ENCODE data around the gene LRRC3C. TPM values are rescaled to one million over a fixed set of nuclear protein-coding genes. Genes with fewer than 3 reads are reported as not detected.
A peak's percentile ranks its signal among the peaks of the same experiment; 100 is the strongest.
"Not testable (repeated sequence)": the region's sequence is repeated elsewhere in the genome, so short reads cannot be mapped to it uniquely, and the experiment has no call there.

Gene LRRC3C
- not detected for polyA plus RNA-seq (2012; ENCODE audit: low read depth, missing spikeins)

DNA sequence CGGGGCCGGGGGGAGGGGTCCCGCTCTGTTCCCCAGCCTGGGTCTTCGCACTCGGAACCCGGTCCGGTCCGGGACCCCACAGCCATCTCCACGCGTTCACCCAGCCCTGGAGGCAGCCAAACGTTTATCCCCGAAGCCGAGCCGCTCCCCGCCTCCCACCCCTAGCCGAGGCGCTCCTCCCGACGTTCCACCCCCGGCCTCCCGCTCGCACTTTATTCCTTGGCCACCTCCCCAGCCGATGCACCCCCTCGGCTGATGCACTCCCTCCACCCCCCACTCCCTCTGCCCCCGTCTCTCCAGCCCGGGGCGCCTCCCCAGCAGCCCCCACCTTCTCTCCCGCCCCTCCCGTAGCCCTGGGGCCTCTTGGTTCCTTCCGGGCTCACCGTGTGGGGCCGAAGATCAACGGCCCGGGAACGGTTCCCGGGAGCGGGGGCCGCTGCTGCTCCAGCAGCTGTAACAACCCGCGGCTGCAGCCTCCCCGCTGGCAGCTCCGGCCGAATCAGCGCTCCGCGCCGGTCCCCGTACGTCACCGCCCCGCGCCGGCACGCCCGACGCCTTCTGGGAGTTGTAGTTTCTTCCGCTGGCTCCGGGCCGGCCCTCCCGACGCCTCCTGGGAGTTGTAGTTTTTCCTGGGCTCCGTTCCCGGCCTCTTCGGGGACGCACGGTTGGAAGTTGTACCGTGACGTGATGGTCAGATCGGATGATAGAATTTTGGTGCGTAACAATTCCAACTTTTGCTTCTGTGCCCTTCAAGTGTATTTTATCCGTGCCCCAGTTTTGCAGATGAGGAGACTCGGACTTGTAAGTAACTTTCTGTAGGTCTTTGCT is at the start of gene LRRC3C, which contains the start of gene ORMDL3:
LRRC3C (plus strand) TSS at position 632 of the 828 bp plus-strand sequence. CDS start 13,792 bp downstream, outside the sequence.
ORMDL3 (minus strand) TSS at position 501 of the 828 bp plus-strand sequence. CDS start 3,398 bp downstream, outside the sequence.
- DNase-seq (ENCODE audit: insufficient read length, low spot score) (peak; percentile 89), FAIRE-seq (peak; percentile 98)
- TF ChIP-seq PAX5 (IDR thresholded peaks at IDR 0.05; ENCODE audit: insufficient read depth, low read length, severe bottlenecking) (peak; percentile 36), POLR2AphosphoS5 (IDR thresholded peaks at IDR 0.05; ENCODE audit: low read depth, low read length) (no peak), POU2F2 (IDR thresholded peaks at IDR 0.05; ENCODE audit: low read depth, low read length) (peak; percentile 49; the same call in 1 of the 2 replicates), TAF1 (IDR thresholded peaks at IDR 0.05; ENCODE audit: low read depth, low read length) (peak; percentile 53; the same call in 1 of the 2 replicates), POLR2A (IDR thresholded peaks at IDR 0.05; ENCODE audit: low read depth, low read length) (peak; percentile 59), SPI1 (IDR thresholded peaks at IDR 0.05; ENCODE audit: low read depth, low read length) (no peak)

DNA sequence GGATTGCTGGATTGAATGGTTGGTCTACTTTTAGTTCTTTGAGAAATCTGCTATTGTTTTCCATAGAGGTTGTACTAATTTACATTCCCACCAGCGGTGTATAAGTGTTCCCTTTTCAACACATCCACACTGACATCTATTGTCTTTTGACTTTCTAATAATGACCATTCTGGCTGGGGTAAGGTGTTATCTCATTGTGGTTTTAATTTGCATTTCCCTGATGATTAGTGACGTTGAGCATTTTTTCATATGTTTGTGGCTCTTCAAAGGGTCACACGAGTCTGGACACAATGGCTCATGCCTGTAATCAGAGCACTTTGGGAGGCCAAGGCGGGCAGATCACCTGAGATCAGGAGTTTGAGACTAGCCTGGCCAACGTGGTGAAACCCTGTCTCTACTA is 41.4 kb upstream of the LRRC3C start:
- not testable (repeated sequence) for DNase-seq (ENCODE audit: insufficient read length, low spot score)
- peak; percentile 20 for FAIRE-seq

GRCh38 chr17:39887078-39887477 is 40.5 kb upstream of the LRRC3C start:
- no peak for TF ChIP-seq SPI1 (IDR thresholded peaks at IDR 0.05; ENCODE audit: low read depth, low read length)
- no peak for TF ChIP-seq POU2F2 (IDR thresholded peaks at IDR 0.05; ENCODE audit: low read depth, low read length)
- TF ChIP-seq PAX5 (IDR thresholded peaks at IDR 0.05; ENCODE audit: insufficient read depth, low read length, severe bottlenecking) = no peak
- no peak for TF ChIP-seq POLR2AphosphoS5 (IDR thresholded peaks at IDR 0.05; ENCODE audit: low read depth, low read length)
- TF ChIP-seq POLR2A (IDR thresholded peaks at IDR 0.05; ENCODE audit: low read depth, low read length) = no peak
- TF ChIP-seq TAF1 (IDR thresholded peaks at IDR 0.05; ENCODE audit: low read depth, low read length) = no peak
- DNase-seq (ENCODE audit: insufficient read length, low spot score) = no peak
- FAIRE-seq = no peak

- TF ChIP-seq POU2F2 (IDR thresholded peaks at IDR 0.05; ENCODE audit: low read depth, low read length) (no peak), SPI1 (IDR thresholded peaks at IDR 0.05; ENCODE audit: low read depth, low read length) (no peak), POLR2AphosphoS5 (IDR thresholded peaks at IDR 0.05; ENCODE audit: low read depth, low read length) (no peak), POLR2A (IDR thresholded peaks at IDR 0.05; ENCODE audit: low read depth, low read length) (no peak), PAX5 (IDR thresholded peaks at IDR 0.05; ENCODE audit: insufficient read depth, low read length, severe bottlenecking) (no peak), TAF1 (IDR thresholded peaks at IDR 0.05; ENCODE audit: low read depth, low read length) (no peak)
- DNase-seq (ENCODE audit: insufficient read length, low spot score) (no peak), FAIRE-seq (no peak)
Measured at GRCh38 chr17:39889200-39889599, 38.3 kb upstream of the LRRC3C start.

DNA sequence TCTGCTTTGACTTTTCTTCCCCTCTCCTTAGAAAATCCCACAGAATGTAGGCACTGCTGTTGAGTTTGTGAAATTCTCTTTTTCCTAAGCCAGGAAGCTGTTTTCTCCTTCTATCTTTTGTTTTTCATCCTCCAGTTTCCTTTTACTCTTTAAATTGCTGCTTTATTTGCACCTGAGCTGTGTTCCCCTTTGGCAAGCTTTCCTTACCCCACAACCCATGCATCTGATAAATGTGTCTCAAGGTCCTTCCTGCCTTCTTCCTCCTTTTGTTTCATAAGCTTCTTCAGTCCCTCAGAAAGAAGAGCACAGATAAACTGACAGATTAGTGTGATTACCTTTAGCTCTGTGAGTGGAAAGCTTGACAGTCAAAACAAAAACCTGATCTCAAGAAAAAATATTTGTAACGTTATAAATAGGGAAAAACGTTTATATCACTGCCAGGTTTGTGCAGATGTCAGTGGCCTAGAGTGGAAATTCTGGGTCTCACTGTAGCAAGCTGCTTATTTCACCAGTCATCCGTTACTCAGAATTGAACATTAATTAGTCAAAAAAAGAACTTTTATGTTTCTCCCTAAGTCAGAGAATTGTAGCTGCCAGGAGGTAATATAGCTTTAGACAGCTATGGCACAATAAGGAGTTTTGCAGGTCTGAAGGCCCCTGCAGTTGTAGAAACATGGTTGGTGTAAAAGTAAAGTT is 32.7 kb upstream of the LRRC3C start:
- TF ChIP-seq POLR2A (IDR thresholded peaks at IDR 0.05; ENCODE audit: low read depth, low read length) = no peak
- TF ChIP-seq POU2F2 (IDR thresholded peaks at IDR 0.05; ENCODE audit: low read depth, low read length) = no peak
- no peak for TF ChIP-seq POLR2AphosphoS5 (IDR thresholded peaks at IDR 0.05; ENCODE audit: low read depth, low read length)
- no peak for TF ChIP-seq SPI1 (IDR thresholded peaks at IDR 0.05; ENCODE audit: low read depth, low read length)
- TF ChIP-seq PAX5 (IDR thresholded peaks at IDR 0.05; ENCODE audit: insufficient read depth, low read length, severe bottlenecking) = no peak
- no peak for TF ChIP-seq TAF1 (IDR thresholded peaks at IDR 0.05; ENCODE audit: low read depth, low read length)
- FAIRE-seq (peak; percentile 43), DNase-seq (ENCODE audit: insufficient read length, low spot score) (no peak)

GRCh38 chr17:39898088-39898487 is 29.4 kb upstream of the LRRC3C start:
- no peak for DNase-seq (ENCODE audit: insufficient read length, low spot score)
- TF ChIP-seq TAF1 (IDR thresholded peaks at IDR 0.05; ENCODE audit: low read depth, low read length) = no peak
- TF ChIP-seq PAX5 (IDR thresholded peaks at IDR 0.05; ENCODE audit: insufficient read depth, low read length, severe bottlenecking) = no peak
- no peak for TF ChIP-seq POLR2A (IDR thresholded peaks at IDR 0.05; ENCODE audit: low read depth, low read length)
- no peak for FAIRE-seq

- TF ChIP-seq PAX5 (IDR thresholded peaks at IDR 0.05; ENCODE audit: insufficient read depth, low read length, severe bottlenecking) (no peak), TAF1 (IDR thresholded peaks at IDR 0.05; ENCODE audit: low read depth, low read length) (no peak), SPI1 (IDR thresholded peaks at IDR 0.05; ENCODE audit: low read depth, low read length) (no peak), POLR2A (IDR thresholded peaks at IDR 0.05; ENCODE audit: low read depth, low read length) (no peak), POLR2AphosphoS5 (IDR thresholded peaks at IDR 0.05; ENCODE audit: low read depth, low read length) (no peak), POU2F2 (IDR thresholded peaks at IDR 0.05; ENCODE audit: low read depth, low read length) (no peak)
- FAIRE-seq (no peak), DNase-seq (ENCODE audit: insufficient read length, low spot score) (no peak)
Measured at GRCh38 chr17:39899215-39899614, 28.3 kb upstream of the LRRC3C start.

DNA sequence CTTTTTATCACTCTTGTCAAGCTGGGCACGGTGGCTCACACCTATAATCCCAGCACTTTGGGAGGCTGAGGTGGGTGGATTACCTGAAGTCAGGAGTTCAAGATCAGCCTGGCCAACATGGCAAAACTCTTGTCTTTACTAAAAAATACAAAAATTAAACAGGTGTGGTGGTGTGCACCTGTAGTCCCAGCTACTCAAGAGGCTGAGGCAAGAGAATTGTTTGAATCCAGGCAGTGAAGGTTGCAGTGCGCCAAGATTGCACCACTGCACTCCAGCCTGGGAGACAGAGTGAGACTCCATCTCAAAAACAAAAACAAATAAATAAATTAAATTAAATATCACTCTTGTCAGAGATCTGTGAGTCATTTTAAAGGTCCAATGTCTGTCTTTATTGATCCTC is 25.5 kb upstream of the LRRC3C start:
- not testable (repeated sequence) for DNase-seq (ENCODE audit: insufficient read length, low spot score); FAIRE-seq

- no peak for TF ChIP-seq PAX5 (IDR thresholded peaks at IDR 0.05; ENCODE audit: insufficient read depth, low read length, severe bottlenecking)
- no peak for TF ChIP-seq TAF1 (IDR thresholded peaks at IDR 0.05; ENCODE audit: low read depth, low read length)
- TF ChIP-seq POU2F2 (IDR thresholded peaks at IDR 0.05; ENCODE audit: low read depth, low read length) = no peak
- no peak for TF ChIP-seq SPI1 (IDR thresholded peaks at IDR 0.05; ENCODE audit: low read depth, low read length)
- TF ChIP-seq POLR2AphosphoS5 (IDR thresholded peaks at IDR 0.05; ENCODE audit: low read depth, low read length) = no peak
- no peak for TF ChIP-seq POLR2A (IDR thresholded peaks at IDR 0.05; ENCODE audit: low read depth, low read length)
- FAIRE-seq = peak; percentile 47
- DNase-seq (ENCODE audit: insufficient read length, low spot score) = no peak
Measured at GRCh38 chr17:39903158-39903884, 24.2 kb upstream of the LRRC3C start.

Measured in GM12891 (cell line).